CD4-positive, alpha-beta memory T cell (primary cell): ENCODE results near the gene EXOC6B. TPM values are rescaled to one million over a fixed set of nuclear protein-coding genes. Genes with fewer than 3 reads are reported as not detected.
"Not testable (repeated sequence)": the region's sequence is repeated elsewhere in the genome, so short reads cannot be mapped to it uniquely, and the experiment has no call there.

Experiments used
- CTCF ChIA-PET: fragments of 350-600 bp; sonication (Branson Sonifier 250); formaldehyde crosslinking; loops from one replicate; lab custom pipeline; 2021; ENCODE audit warnings: inconsistent platforms; ENCODE audit not compliant: partially characterized antibody; lab: Charles Lee
- POLR2A ChIA-PET: fragments of 350-600 bp; sonication (Branson Sonifier 250); formaldehyde crosslinking; loops from one replicate; lab custom pipeline; 2021; ENCODE audit not compliant: partially characterized antibody; lab: Charles Lee
- DNase-seq, 5 donors: peaks; one replicate each; pipeline versions ENCODE4 v3.0.0 to v3.0.0-alpha.2; 2020 to 2022; ENCODE audit warnings: mixed read lengths in 1 of 5
- H3K27ac ChIP-seq: one replicate; pipeline ENCODE4 v1.7.0; 2013; ENCODE audit warnings: low read depth, low read length
- H3K27me3 ChIP-seq: 2 replicates; pipeline ENCODE4 v1.7.0; 2013; ENCODE audit warnings: mild to moderate bottlenecking, low read length, moderate library complexity; ENCODE audit not compliant: insufficient read depth
- H3K36me3 ChIP-seq: 2 replicates; pipeline ENCODE4 v1.7.0; 2013; ENCODE audit warnings: mild to moderate bottlenecking, low read length, moderate library complexity; ENCODE audit not compliant: insufficient read depth
- H3K4me1 ChIP-seq: 2 replicates; pipeline ENCODE4 v1.7.0; 2013; ENCODE audit warnings: mild to moderate bottlenecking, low read length, moderate library complexity; ENCODE audit not compliant: insufficient read depth
- H3K4me3 ChIP-seq, 2 donors: one replicate each; pipeline ENCODE4 v1.7.0; 2013; ENCODE audit warnings: low read length in 2 of 2, mild to moderate bottlenecking in 1 of 2
- H3K9me3 ChIP-seq, 2 donors: one replicate each; pipeline ENCODE4 v1.7.0; 2013; ENCODE audit warnings: low read length in 2 of 2, control low read depth in 1 of 2; ENCODE audit not compliant: control insufficient read depth in 1 of 2
- H3K27ac Mint-ChIP-seq, 7 donors: one replicate each; pipeline ENCODE4 v1.8.0; 2020 to 2021; ENCODE audit warnings: mixed read lengths in 7 of 7, mild to moderate bottlenecking in 6 of 7, inconsistent platforms in 3 of 7, moderate library complexity in 3 of 7
- H3K27me3 Mint-ChIP-seq, 2 donors: one replicate each; pipeline ENCODE4 v1.8.0; 2020 to 2021; ENCODE audit warnings: mixed read lengths in 2 of 2
- H3K36me3 Mint-ChIP-seq, 2 donors: one replicate each; pipeline ENCODE4 v1.8.0; 2020 to 2021; ENCODE audit warnings: mixed read lengths in 2 of 2, inconsistent platforms in 1 of 2, mild to moderate bottlenecking in 1 of 2
- H3K4me1 Mint-ChIP-seq, 4 donors: one replicate each; pipeline ENCODE4 v1.8.0; 2020 to 2021; ENCODE audit warnings: mixed read lengths in 4 of 4, mild to moderate bottlenecking in 1 of 4
- H3K4me3 Mint-ChIP-seq, 8 donors: one replicate each; pipeline ENCODE4 v1.8.0; 2020 to 2021; ENCODE audit warnings: mixed read lengths in 8 of 8, mild to moderate bottlenecking in 7 of 8, moderate library complexity in 6 of 8, inconsistent platforms in 3 of 8
- H3K9me3 Mint-ChIP-seq, 8 donors: one replicate each; pipeline ENCODE4 v1.8.0; 2020 to 2021; ENCODE audit warnings: mixed read lengths in 8 of 8, mild to moderate bottlenecking in 5 of 8, inconsistent platforms in 3 of 8, moderate library complexity in 1 of 8
- intact Hi-C: fragments of 100-400 bp; cut with micrococcal nuclease; formaldehyde crosslinking; loops from one replicate; pipeline ENCODE4 v1.15.1; 2023
- polyA plus RNA-seq, 2 donors: library from polyadenylated mRNA; unstranded; fragments of 300-500 nt; fragmentation: Illumina TruSeq; gene quantifications; one replicate each; pipeline ENCODE4 v1.2.3, GENCODE V29; 2021
- total RNA-seq, 2 experiments: library from RNA; stranded (reverse); gene quantifications; one replicate each; pipeline ENCODE4 v1.2.3, GENCODE V29; 2021

Gene EXOC6B
- total and polyA plus RNA-seq, 4 experiments from 2014 or later, result 1.3 to 19.8 (median 10.7) TPM

- POLR2A ChIA-PET, result no interaction called here
- Mint-ChIP-seq H3K4me3 (no peak overlapping the region), H3K27ac (no peak overlapping the region), H3K4me1 (peaks cover 0 to 4% (median 0%) of the 10 kb centered on the region in 4 donors), H3K27me3 (no peaks in the 10 kb centered on the region), H3K36me3 (peaks cover 59 to 76% of the 10 kb centered on the region in 2 donors), H3K9me3 (no peaks in the 10 kb centered on the region)
- no peaks in the 10 kb centered on the region for H3K4me1 ChIP-seq
- intact Hi-C loops, result no loop called here
- H3K4me3 ChIP-seq, result no peak overlapping the region
- H3K9me3 ChIP-seq, result no peaks in the 10 kb centered on the region
- no peak for DNase-seq
- no peaks in the 10 kb centered on the region for H3K27me3 ChIP-seq
- no peak overlapping the region for H3K27ac ChIP-seq
- H3K36me3 ChIP-seq, result no peaks in the 10 kb centered on the region
- CTCF ChIA-PET, result no interaction called here
These were observed 331.4 kb downstream of the EXOC6B start for GRCh38 chr2:72494392-72494791.

- CTCF ChIA-PET, result not testable (repeated sequence)
These were observed 341.2 kb downstream of the EXOC6B start for GRCh38 chr2:72484622-72485021.

GRCh38 chr2:72483346-72483745 lies 342.5 kb downstream of the EXOC6B start:
- Histone ChIP-seq H3K4me1 (no peaks in the 10 kb centered on the region), H3K36me3 (no peaks in the 10 kb centered on the region), H3K27ac (no peak overlapping the region), H3K27me3 (no peaks in the 10 kb centered on the region), H3K9me3 (no peaks in the 10 kb centered on the region), H3K4me3 (no peak overlapping the region)
- intact Hi-C loops, result no loop called here
- Mint-ChIP-seq H3K4me3 (no peak overlapping the region), H3K27ac (no peak overlapping the region), H3K36me3 (peaks cover 67 to 85% of the 10 kb centered on the region in 2 donors), H3K27me3 (no peaks in the 10 kb centered on the region), H3K4me1 (peaks cover 0 to 2% (median 0%) of the 10 kb centered on the region in 4 donors), H3K9me3 (peaks cover 4 to 62% (median 29%) of the 10 kb centered on the region in 8 donors)
- POLR2A ChIA-PET, result no interaction called here
- CTCF ChIA-PET, result no interaction called here
- no peak for DNase-seq

More at GRCh38 chr2:72484622-72485021, 341.2 kb downstream of the EXOC6B start:
- H3K36me3 ChIP-seq, H3K27me3 ChIP-seq, H3K4me3 Mint-ChIP-seq, H3K27me3 Mint-ChIP-seq, POLR2A ChIA-PET, H3K27ac Mint-ChIP-seq, H3K27ac ChIP-seq, intact Hi-C loops, H3K4me1 Mint-ChIP-seq, DNase-seq, H3K4me1 ChIP-seq, H3K4me3 ChIP-seq, H3K9me3 ChIP-seq: not testable (repeated sequence)
- peaks cover 64 to 83% of the 10 kb centered on the region in 2 donors for H3K36me3 Mint-ChIP-seq
- peaks cover 4 to 56% (median 28%) of the 10 kb centered on the region in 8 donors for H3K9me3 Mint-ChIP-seq

- no peak overlapping the region for H3K4me3 Mint-ChIP-seq
These were observed 350.6 kb downstream of the EXOC6B start for GRCh38 chr2:72475246-72475645.

GRCh38 chr2:72457801-72458516 lies 367.9 kb downstream of the EXOC6B start:
- Histone ChIP-seq H3K27ac (no peak overlapping the region), H3K9me3 (peaks cover 0 to under 1% of the 10 kb centered on the region in 2 donors), H3K36me3 (no peaks in the 10 kb centered on the region), H3K4me1 (no peaks in the 10 kb centered on the region), H3K27me3 (no peaks in the 10 kb centered on the region), H3K4me3 (no peak overlapping the region)
- DNase-seq, result no peak
- H3K27ac Mint-ChIP-seq, result no peak overlapping the region
- H3K27me3 Mint-ChIP-seq, result no peaks in the 10 kb centered on the region
- no peak overlapping the region for H3K4me3 Mint-ChIP-seq
- peaks cover 0 to 9% (median 2%) of the 10 kb centered on the region in 8 donors for H3K9me3 Mint-ChIP-seq
- intact Hi-C loops, result no loop called here
- peaks cover 37 to 40% of the 10 kb centered on the region in 2 donors for H3K36me3 Mint-ChIP-seq
- ChIA-PET POLR2A (no interaction called here), CTCF (no interaction called here)
- H3K4me1 Mint-ChIP-seq, result peaks cover 0 to 1% (median 0%) of the 10 kb centered on the region in 4 donors

More at GRCh38 chr2:72475246-72475645, 350.6 kb downstream of the EXOC6B start:
- no peak overlapping the region for H3K4me3 ChIP-seq
- CTCF ChIA-PET, result no interaction called here
- no peak for DNase-seq
- POLR2A ChIA-PET, result no interaction called here
- Mint-ChIP-seq H3K9me3 (peaks cover 4 to 74% (median 54%) of the 10 kb centered on the region in 8 donors), H3K36me3 (peaks cover 48 to 54% of the 10 kb centered on the region in 2 donors), H3K27me3 (no peaks in the 10 kb centered on the region), H3K27ac (no peak overlapping the region), H3K4me1 (no peaks in the 10 kb centered on the region)
- no peaks in the 10 kb centered on the region for H3K4me1 ChIP-seq
- H3K36me3 ChIP-seq, result no peaks in the 10 kb centered on the region
- no peaks in the 10 kb centered on the region for H3K9me3 ChIP-seq
- no peak overlapping the region for H3K27ac ChIP-seq
- intact Hi-C loops, result no loop called here
- no peaks in the 10 kb centered on the region for H3K27me3 ChIP-seq

- Mint-ChIP-seq H3K27me3 (no peaks in the 10 kb centered on the region), H3K4me1 (peaks cover 0 to 1% (median 0%) of the 10 kb centered on the region in 4 donors), H3K27ac (no peak overlapping the region), H3K9me3 (peaks cover 0 to 4% (median 0%) of the 10 kb centered on the region in 8 donors), H3K36me3 (peaks cover 36 to 49% of the 10 kb centered on the region in 2 donors), H3K4me3 (no peak overlapping the region)
- Histone ChIP-seq H3K27me3 (no peaks in the 10 kb centered on the region), H3K27ac (no peak overlapping the region), H3K4me3 (no peak overlapping the region), H3K36me3 (no peaks in the 10 kb centered on the region), H3K4me1 (no peaks in the 10 kb centered on the region), H3K9me3 (no peaks in the 10 kb centered on the region)
- CTCF ChIA-PET, result no interaction called here
- DNase-seq, result no peak
- POLR2A ChIA-PET, result interaction anchor here (0.7 kb wide), 1 partner anchor 223 kb away, joined by 4 read pairs; no protein-coding TSS in a partner anchor
- intact Hi-C loops, result no loop called here
These were observed 371.6 kb downstream of the EXOC6B start for GRCh38 chr2:72454189-72454588.

- peaks cover 3 to 60% (median 36%) of the 10 kb centered on the region in 8 donors for H3K9me3 Mint-ChIP-seq
- H3K4me3 ChIP-seq, result no peak overlapping the region
- H3K9me3 ChIP-seq, result no peaks in the 10 kb centered on the region
- H3K27me3 ChIP-seq, result no peaks in the 10 kb centered on the region
- intact Hi-C loops, result no loop called here
- no peak overlapping the region for H3K27ac ChIP-seq
- no peaks in the 10 kb centered on the region for H3K27me3 Mint-ChIP-seq
- peaks cover 31 to 66% of the 10 kb centered on the region in 2 donors for H3K36me3 Mint-ChIP-seq
- H3K27ac Mint-ChIP-seq, result no peak overlapping the region
- ChIA-PET POLR2A (no interaction called here), CTCF (no interaction called here)
- no peaks in the 10 kb centered on the region for H3K4me1 ChIP-seq
- peaks cover 0 to 3% (median 0%) of the 10 kb centered on the region in 4 donors for H3K4me1 Mint-ChIP-seq
- no peaks in the 10 kb centered on the region for H3K36me3 ChIP-seq
- no peak for DNase-seq
- H3K4me3 Mint-ChIP-seq, result no peak overlapping the region
These were observed 383.6 kb downstream of the EXOC6B start for GRCh38 chr2:72442270-72442669.
